Tibial nerve (tissue), 3 donors: ENCODE results near the gene SERPINA4.

Experiments
- POLR2A ChIP-seq, 2 donors: fragments of 450-650 bp; IDR thresholded peaks; one replicate each; pipeline ENCODE4 v1.6.1; 2017; ENCODE audit warnings: antibody characterized with exemption in 2 of 2, mild to moderate bottlenecking in 2 of 2, moderate library complexity in 2 of 2
- TF ChIP-seq, protein P1 (sequence below), 5 experiments: fragments of 200-600 bp in 3 of 5; fragments of 450-650 bp in 2 of 5; sonication (generic) in 3 of 5; IDR thresholded peaks; one replicate each; pipeline ENCODE4 v1.5.1; 2016 to 2019; ENCODE audit warnings: antibody characterized with exemption in 5 of 5, mild to moderate bottlenecking in 3 of 5, moderate library complexity in 2 of 5

DNA sequence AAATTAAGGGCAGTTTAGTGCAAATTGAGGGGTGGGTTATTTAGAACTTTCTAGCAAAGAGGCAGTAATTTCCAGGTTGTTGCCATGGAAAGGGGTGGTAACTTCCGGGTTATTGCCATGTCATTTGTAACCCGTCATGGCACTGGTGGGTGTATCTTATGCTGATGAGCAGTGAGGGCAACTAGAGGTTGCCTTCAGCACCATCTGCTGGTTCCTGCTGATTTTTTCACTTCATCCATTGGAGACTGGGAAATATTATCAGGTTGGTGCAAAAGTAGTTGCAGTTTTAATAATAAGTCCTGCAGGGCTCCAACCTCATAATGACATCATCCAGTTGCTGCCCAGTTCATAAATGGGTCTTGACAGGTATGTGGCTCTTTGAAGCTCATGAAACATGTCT is 24.4 kb upstream of the SERPINA4 start:
- TF ChIP-seq, protein P1, sequence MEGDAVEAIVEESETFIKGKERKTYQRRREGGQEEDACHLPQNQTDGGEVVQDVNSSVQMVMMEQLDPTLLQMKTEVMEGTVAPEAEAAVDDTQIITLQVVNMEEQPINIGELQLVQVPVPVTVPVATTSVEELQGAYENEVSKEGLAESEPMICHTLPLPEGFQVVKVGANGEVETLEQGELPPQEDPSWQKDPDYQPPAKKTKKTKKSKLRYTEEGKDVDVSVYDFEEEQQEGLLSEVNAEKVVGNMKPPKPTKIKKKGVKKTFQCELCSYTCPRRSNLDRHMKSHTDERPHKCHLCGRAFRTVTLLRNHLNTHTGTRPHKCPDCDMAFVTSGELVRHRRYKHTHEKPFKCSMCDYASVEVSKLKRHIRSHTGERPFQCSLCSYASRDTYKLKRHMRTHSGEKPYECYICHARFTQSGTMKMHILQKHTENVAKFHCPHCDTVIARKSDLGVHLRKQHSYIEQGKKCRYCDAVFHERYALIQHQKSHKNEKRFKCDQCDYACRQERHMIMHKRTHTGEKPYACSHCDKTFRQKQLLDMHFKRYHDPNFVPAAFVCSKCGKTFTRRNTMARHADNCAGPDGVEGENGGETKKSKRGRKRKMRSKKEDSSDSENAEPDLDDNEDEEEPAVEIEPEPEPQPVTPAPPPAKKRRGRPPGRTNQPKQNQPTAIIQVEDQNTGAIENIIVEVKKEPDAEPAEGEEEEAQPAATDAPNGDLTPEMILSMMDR (IDR thresholded peaks at IDR 0.05): no peak
- TF ChIP-seq POLR2A (IDR thresholded peaks at IDR 0.05): no peak
